ENCODE data around the gene ARHGEF17. TPM values are rescaled to one million over a fixed set of nuclear protein-coding genes. Genes with fewer than 3 reads are reported as not detected.

ARHGEF17 gene
- polyA plus RNA-seq, 6 donors from 2014 or later: not detected

DNA sequence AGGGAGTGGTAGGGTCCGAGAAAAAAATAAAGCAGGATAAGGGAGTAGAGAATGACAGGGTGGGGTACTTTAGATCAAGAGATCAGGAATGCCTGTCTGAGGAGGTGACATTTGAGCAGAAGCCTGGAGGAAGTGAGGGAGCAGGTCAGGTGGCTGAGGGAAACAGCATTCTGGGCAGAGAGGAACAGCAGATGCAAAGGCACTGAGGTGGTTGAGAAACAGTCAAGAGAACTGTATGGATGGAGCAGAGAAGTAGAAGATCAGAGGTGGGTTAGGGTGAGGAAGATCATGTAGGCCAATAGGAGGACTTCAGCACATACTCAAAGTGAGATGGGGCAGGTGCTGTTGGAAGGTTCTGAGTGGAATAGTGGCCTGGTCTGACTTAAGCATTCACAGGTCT lies 8.3 kb downstream of the ARHGEF17 start:
- Mint-ChIP-seq H3K4me1 (peaks cover under 1 to 15% (median 5%) of the 10 kb centered on the region in 3 donors), H3K27me3 (peaks cover 8 to 16% (median 16%) of the 10 kb centered on the region in 3 donors), H3K36me3 (no peaks in the 10 kb centered on the region), H3K27ac (peak overlapping the region in 1 of 6 donors; percentile 49), H3K4me3 (no peak overlapping the region), H3K9me3 (no peaks in the 10 kb centered on the region)
- DNase-seq (no peak), ATAC-seq (ENCODE audit: low read depth in 2 of 2) (no peak)

GRCh38 chr11:73317373-73317772 lies 9.3 kb downstream of the ARHGEF17 start:
- Mint-ChIP-seq H3K4me1 (peaks cover 9 to 24% (median 15%) of the 10 kb centered on the region in 3 donors), H3K9me3 (no peaks in the 10 kb centered on the region), H3K27ac (peak overlapping the region in 1 of 6 donors; percentile 89), H3K4me3 (no peak overlapping the region), H3K27me3 (peaks cover 9 to 25% (median 19%) of the 10 kb centered on the region in 3 donors), H3K36me3 (no peaks in the 10 kb centered on the region)
- no peak for DNase-seq
- no peak for ATAC-seq (ENCODE audit: low read depth in 2 of 2)

DNA sequence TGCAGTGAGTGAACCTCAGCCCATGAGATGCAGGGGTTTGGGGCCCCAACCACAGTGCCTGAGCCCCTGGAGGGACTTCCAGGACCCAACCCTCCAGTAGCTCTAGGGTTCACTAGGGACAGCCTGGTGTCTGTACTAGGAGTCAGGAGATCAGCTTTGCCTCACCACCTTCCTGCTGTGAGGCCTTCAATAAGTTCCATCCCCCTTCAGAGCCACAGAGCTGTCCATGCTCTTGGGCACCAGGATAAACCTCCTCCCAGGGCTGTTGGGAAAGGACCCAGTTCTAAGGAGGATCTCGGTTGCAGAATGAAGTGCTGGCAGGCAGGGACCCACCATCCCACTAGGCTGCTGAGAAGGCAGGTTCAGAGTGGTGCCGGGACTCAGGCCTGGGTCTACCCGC lies 9.7 kb downstream of the ARHGEF17 start:
- DNase-seq: no peak
- Mint-ChIP-seq H3K36me3 (no peaks in the 10 kb centered on the region), H3K4me1 (peaks cover 13 to 28% (median 19%) of the 10 kb centered on the region in 3 donors), H3K27ac (no peak overlapping the region), H3K9me3 (no peaks in the 10 kb centered on the region), H3K4me3 (no peak overlapping the region), H3K27me3 (peaks cover 14 to 29% (median 21%) of the 10 kb centered on the region in 3 donors)
- no peak for ATAC-seq (ENCODE audit: low read depth in 2 of 2)

DNA sequence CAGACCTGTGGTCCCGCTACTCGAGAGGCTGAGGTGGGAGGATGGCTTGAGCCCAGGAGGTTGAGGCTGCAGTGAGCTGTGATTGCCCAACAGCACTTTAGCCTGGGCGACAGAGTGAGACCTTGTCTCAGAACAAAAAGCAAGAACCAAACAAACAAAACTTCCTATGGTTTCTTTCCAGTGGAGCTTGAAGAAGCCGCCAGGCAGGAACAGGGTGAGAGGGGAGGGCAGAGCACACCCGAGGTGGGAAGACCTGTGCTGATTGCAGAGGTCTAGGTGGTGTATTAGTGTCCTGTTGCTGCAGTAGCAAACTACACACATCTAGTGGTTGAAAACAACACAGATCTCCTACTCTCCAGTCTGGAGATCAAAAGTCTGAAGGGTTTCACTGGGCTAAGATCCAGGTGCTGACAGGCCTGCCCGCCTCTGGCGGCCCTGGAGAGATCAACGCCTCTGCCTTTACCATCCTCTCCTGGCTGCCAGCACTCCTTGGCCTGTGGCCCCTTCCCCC lies 10.5 kb downstream of the ARHGEF17 start:
- H3K9me3 Mint-ChIP-seq: no peaks in the 10 kb centered on the region

DNA sequence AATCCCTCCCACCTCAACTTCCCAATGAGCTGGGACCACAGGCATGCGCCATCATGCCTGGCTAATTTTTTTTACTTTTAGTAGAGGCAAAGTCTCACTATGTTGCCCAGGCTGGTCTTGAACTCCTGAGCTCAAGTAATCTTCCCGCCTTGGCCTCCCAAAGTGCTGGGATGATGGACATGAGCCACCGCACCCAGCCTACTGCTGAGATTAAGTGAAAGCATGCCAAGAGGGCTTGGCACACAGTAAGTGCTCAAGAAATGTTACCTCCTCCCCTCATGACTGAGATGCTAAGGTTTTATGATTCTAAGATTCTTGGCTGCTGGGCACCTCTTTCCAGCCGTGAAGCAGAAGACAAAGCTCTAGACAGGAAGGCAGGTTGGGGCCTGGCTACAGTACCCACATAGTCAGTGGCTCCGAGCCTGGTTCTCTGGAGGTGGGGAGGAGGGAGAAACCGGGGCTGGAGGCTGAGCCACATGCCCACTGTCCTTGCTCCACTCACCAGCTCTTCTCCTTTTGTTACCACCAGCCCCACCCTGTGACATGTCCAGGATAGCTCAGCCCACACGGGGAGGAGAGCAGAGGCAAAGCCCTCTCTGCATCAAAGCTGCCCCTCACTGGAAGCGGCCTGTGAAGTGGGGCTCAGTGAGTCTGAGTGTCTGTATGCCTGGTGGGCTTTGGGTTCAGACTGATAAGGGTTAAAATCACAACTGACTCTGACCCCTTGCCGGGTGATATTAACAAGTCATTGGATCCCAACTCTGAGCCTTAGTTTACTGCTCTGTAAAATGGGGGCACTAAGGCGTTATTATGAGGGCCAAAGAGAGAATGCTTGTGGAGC lies 12.9 kb downstream of the ARHGEF17 start:
- Mint-ChIP-seq H3K36me3 (no peaks in the 10 kb centered on the region), H3K27me3 (peaks cover 15 to 26% (median 20%) of the 10 kb centered on the region in 3 donors), H3K9me3 (no peaks in the 10 kb centered on the region), H3K4me3 (peak overlapping the region in 4 of 8 donors; percentile 18 to 65 (median 44)), H3K4me1 (peaks cover 19 to 21% (median 21%) of the 10 kb centered on the region in 3 donors), H3K27ac (peak overlapping the region in 5 of 6 donors; percentile 78 to 98 (median 82))
- ATAC-seq (ENCODE audit: low read depth in 2 of 2) (no peak), DNase-seq (no peak)

More for the DNA sequence above, 10.5 kb downstream of the ARHGEF17 start:
- Mint-ChIP-seq H3K4me1 (peaks cover 15 to 28% (median 21%) of the 10 kb centered on the region in 3 donors), H3K36me3 (no peaks in the 10 kb centered on the region), H3K27me3 (peaks cover 15 to 31% (median 21%) of the 10 kb centered on the region in 3 donors), H3K27ac (no peak overlapping the region), H3K4me3 (no peak overlapping the region)
- no peak for ATAC-seq (ENCODE audit: low read depth in 2 of 2)
- DNase-seq: no peak

DNA sequence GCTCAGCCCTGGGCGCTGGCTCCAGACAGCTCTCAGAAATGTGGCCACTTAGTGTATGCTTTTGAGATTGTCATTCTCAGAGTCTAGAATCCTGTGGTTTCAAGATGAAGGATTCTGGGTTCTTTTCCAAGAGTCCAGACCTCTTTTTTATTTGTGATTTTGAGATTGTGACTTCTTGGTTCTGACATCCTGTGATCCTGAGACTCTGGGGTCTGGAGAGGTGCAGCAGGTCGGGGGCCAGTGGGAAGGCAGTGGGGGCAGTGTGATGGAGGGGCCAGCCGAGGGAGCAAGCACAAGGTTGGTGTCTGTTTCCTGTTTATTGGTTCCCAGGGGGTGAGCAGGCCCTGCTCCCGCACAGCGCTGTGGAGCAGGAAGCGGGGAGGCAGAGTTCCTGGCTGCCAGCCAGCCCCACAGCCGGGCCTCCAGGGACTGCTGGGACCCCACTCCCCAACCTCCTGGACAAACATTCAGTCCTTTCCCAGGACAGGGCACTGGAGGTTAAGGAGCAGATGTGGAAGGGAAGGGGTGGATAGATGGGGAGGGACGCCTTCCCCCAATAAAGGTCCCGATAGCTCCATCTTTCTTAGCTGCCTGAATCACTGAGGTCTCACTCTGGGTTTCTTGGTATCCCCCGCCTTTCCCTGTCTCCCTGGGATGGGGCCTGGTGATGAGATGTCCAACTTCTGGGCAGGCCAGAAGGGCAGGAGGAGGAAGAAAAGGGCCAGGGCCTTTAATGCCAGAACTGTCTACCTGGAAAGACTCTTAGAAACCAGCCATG lies 13.7 kb downstream of the ARHGEF17 start:
- Mint-ChIP-seq H3K4me1 (peaks cover 19 to 21% (median 21%) of the 10 kb centered on the region in 3 donors), H3K4me3 (peak overlapping the region in 7 of 8 donors; percentile 28 to 87 (median 52)), H3K9me3 (no peaks in the 10 kb centered on the region), H3K27me3 (peaks cover 14 to 26% (median 15%) of the 10 kb centered on the region in 3 donors), H3K27ac (peak overlapping the region; percentile 77 to 98 (median 88)), H3K36me3 (no peaks in the 10 kb centered on the region)
- DNase-seq: no peak
- peak; percentile 32 to 34 for ATAC-seq (ENCODE audit: low read depth in 2 of 2)

DNA sequence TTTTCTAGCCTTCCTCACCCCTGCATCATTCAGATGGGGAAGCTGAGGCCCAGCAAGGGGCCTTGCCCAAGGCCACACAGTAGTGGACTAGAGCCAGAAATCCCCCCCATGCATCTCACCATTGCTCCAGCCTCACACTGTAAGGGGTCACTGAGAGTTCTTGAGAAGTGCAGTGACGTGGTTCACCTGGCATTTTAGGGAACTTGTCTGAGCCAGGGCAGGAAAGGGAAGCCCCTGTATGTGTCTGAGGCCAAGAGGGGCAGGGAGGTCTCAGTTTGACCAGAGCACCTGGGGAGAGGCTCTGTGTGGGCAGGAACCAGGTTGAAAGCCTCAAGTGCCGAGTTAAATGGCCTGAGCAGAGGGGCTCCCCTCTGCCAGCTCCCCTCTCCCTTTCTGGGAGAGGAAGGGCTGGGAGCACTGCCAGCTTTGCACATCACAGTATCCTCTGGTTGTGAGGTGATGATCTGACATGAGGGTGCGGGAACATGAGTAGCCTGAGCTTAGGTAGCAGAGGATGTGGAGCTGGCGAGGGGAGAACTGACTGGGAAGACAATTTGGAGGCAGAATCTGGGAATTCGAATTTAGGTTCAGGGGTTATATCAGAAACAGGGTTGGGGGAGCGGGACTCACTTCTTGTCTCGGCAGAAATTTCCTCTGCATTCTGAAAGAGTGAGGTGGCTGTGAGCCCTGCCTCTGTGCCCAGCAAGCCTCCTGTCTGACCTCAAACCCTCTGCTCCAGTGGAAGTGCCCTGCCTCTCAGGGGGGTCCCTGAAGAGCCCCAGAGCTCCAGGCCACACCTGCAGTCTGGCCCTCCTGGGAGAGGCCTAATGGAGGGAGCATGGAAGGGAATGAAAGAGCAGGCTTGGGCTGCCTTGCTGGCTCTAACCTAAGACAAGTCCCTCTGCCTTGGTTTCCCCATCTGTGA lies 14.6 kb downstream of the ARHGEF17 start:
- Mint-ChIP-seq H3K9me3 (no peaks in the 10 kb centered on the region), H3K27me3 (peaks cover 14 to 26% (median 15%) of the 10 kb centered on the region in 3 donors), H3K36me3 (no peaks in the 10 kb centered on the region), H3K4me1 (peaks cover 19 to 21% (median 21%) of the 10 kb centered on the region in 3 donors), H3K4me3 (peak overlapping the region in 6 of 8 donors; percentile 28 to 87 (median 50)), H3K27ac (peak overlapping the region; percentile 77 to 98 (median 92))
- DNase-seq (peak; percentile 42), ATAC-seq (ENCODE audit: low read depth in 2 of 2) (peak; percentile 94 to 95)

DNA sequence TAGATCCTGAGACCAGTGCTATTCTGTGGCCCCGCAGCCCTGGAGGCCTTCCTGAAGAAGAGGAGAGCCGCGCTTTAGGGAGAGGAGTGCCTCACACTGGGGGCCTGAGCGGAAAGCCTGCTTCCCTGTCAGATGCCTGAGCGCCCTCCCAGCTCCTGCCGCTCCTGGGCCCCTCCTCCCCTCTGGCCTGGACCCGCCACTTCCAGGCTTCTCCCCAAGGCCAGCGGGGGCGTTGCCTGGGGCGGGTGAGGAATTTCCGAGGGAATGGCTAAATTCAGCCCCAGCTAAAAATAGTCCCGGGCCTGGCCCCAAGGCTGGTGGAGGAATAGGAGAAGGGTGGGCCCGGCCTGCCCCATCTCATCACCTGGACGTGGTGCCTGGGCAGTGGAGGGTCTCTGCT lies 15.4 kb downstream of the ARHGEF17 start:
- Mint-ChIP-seq H3K4me3 (peak overlapping the region in 1 of 8 donors; percentile 12), H3K9me3 (no peaks in the 10 kb centered on the region), H3K36me3 (no peaks in the 10 kb centered on the region), H3K27me3 (peaks cover 14 to 26% (median 15%) of the 10 kb centered on the region in 3 donors), H3K4me1 (peaks cover 19 to 21% (median 21%) of the 10 kb centered on the region in 3 donors), H3K27ac (peak overlapping the region in 2 of 6 donors; percentile 78 to 97)
- DNase-seq (no peak), ATAC-seq (ENCODE audit: low read depth in 2 of 2) (no peak)

- H3K9me3 Mint-ChIP-seq: no peaks in the 10 kb centered on the region
- H3K36me3 Mint-ChIP-seq: no peaks in the 10 kb centered on the region
- ATAC-seq (ENCODE audit: low read depth in 2 of 2) (no peak), DNase-seq (no peak)
- H3K27me3 Mint-ChIP-seq: peaks cover 12 to 26% (median 14%) of the 10 kb centered on the region in 3 donors
- peak overlapping the region in 1 of 8 donors; percentile 54 for H3K4me3 Mint-ChIP-seq
- H3K4me1 Mint-ChIP-seq: peaks cover 19 to 21% (median 21%) of the 10 kb centered on the region in 3 donors
- H3K27ac Mint-ChIP-seq: peak overlapping the region in 3 of 6 donors; percentile 10 to 97 (median 91)
Observed at GRCh38 chr11:73324116-73324515, 16.0 kb downstream of the ARHGEF17 start.

- no peak for ATAC-seq (ENCODE audit: low read depth in 2 of 2)
- Mint-ChIP-seq H3K27me3 (peaks cover 7 to 22% (median 8%) of the 10 kb centered on the region in 3 donors), H3K27ac (peak overlapping the region in 3 of 6 donors; percentile 0 to 97 (median 54)), H3K9me3 (no peaks in the 10 kb centered on the region), H3K36me3 (no peaks in the 10 kb centered on the region), H3K4me3 (no peak overlapping the region), H3K4me1 (peaks cover 19 to 21% (median 21%) of the 10 kb centered on the region in 3 donors)
- DNase-seq: no peak
Observed at GRCh38 chr11:73324665-73325035, 16.6 kb downstream of the ARHGEF17 start.

DNA sequence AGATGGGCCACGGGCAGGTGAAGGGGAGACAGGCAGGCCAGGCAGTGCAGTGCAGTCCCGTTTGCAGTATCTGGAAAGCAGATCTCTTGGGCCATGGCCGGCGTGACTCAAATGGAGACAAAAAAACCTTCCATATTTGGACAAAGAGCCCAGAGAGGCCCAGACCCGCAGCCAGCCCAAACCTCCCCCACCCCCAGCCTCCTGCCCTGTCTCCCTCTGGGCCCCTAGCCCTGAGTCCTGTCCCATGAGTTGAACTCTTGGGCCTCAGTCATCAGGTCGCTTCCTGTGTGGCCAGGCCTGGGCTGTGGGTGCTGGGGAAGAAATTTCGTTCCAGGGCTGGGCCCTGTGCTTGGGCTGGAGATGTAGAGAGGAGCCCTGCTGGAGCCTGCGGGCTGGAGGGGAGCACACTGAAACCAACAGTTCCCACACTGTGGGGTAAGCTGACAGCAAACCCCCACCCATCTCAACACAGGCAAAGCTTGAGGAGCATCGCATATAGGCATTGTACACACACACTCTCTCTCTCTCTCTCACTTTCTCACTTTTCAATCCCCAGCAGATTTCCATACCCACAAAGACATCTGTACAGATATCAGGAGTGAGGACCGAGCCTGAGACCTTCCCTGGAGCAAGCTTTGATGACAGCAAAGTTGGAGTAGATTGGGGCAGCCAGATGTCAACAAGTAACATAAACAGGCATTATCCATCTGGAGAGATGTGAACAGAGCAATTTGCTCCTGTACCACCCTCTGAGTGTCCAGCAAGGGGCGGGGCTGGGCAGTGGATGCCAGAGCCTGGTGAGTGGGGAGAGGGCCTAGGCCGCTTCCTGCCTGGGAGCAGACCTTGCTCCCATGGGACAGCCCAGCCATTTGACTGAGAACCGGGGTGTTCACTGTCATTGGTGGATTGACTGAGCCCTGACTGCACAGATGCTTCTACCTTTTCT lies 17.2 kb downstream of the ARHGEF17 start:
- DNase-seq (no peak), ATAC-seq (ENCODE audit: low read depth in 2 of 2) (no peak)
- peaks cover 5 to 19% (median 7%) of the 10 kb centered on the region in 3 donors for H3K27me3 Mint-ChIP-seq
- H3K36me3 Mint-ChIP-seq: no peaks in the 10 kb centered on the region
- peaks cover 19 to 21% (median 21%) of the 10 kb centered on the region in 3 donors for H3K4me1 Mint-ChIP-seq
- H3K9me3 Mint-ChIP-seq: no peaks in the 10 kb centered on the region
- peak overlapping the region in 4 of 6 donors; percentile 0 to 97 (median 48) for H3K27ac Mint-ChIP-seq
- no peak overlapping the region for H3K4me3 Mint-ChIP-seq

Measured in naive B cell (primary cell).